ENCODE results near the gene LATS2. TPM values are rescaled to one million over a fixed set of nuclear protein-coding genes. Genes with fewer than 3 reads are reported as not detected.

Gene LATS2
- total RNA-seq, 2 experiments from 2014 or later: 1.6 TPM

- CTCF ChIA-PET: no interaction called here
- ATAC-seq: no peak
- no peak overlapping the region for H3K4me3 Mint-ChIP-seq
- H3K36me3 Mint-ChIP-seq (ENCODE audit: low read depth): no peaks in the 10 kb centered on the region
- no peaks in the 10 kb centered on the region for H3K4me1 Mint-ChIP-seq
- H3K27ac Mint-ChIP-seq: no peak overlapping the region
- intact Hi-C loops (cut with DNase I, micrococcal nuclease): no loop called here
- POLR2A ChIA-PET: no interaction called here
- H3K9me3 Mint-ChIP-seq (ENCODE audit: low read depth): no peaks in the 10 kb centered on the region
- no peak for DNase-seq
- H3K27me3 Mint-ChIP-seq: no peaks in the 10 kb centered on the region
These were observed 78.0 kb downstream of the LATS2 start for GRCh38 chr13:20983386-20983785.

- Mint-ChIP-seq H3K27me3 (no peaks in the 10 kb centered on the region), H3K4me3 (no peak overlapping the region), H3K4me1 (no peaks in the 10 kb centered on the region), H3K36me3 (ENCODE audit: low read depth) (no peaks in the 10 kb centered on the region), H3K9me3 (ENCODE audit: low read depth) (no peaks in the 10 kb centered on the region), H3K27ac (no peak overlapping the region)
- no peak for ATAC-seq
- intact Hi-C loops (cut with DNase I, micrococcal nuclease): no loop called here
- ChIA-PET POLR2A (no interaction called here), CTCF (no interaction called here)
- DNase-seq: no peak
These were observed 79.9 kb downstream of the LATS2 start for GRCh38 chr13:20981370-20982095.

GRCh38 chr13:20980899-20981298 is 80.5 kb downstream of the LATS2 start:
- intact Hi-C loops (cut with DNase I, micrococcal nuclease): no loop called here
- Mint-ChIP-seq H3K4me3 (no peak overlapping the region), H3K36me3 (ENCODE audit: low read depth) (peaks cover 2% of the 10 kb centered on the region), H3K27me3 (no peaks in the 10 kb centered on the region), H3K9me3 (ENCODE audit: low read depth) (no peaks in the 10 kb centered on the region), H3K4me1 (no peaks in the 10 kb centered on the region), H3K27ac (no peak overlapping the region)
- ChIA-PET CTCF (no interaction called here), POLR2A (no interaction called here)
- ATAC-seq (no peak), DNase-seq (no peak)

- Mint-ChIP-seq H3K27me3 (no peaks in the 10 kb centered on the region), H3K27ac (no peak overlapping the region), H3K9me3 (ENCODE audit: low read depth) (no peaks in the 10 kb centered on the region), H3K4me3 (no peak overlapping the region), H3K36me3 (ENCODE audit: low read depth) (peaks cover 2% of the 10 kb centered on the region), H3K4me1 (no peaks in the 10 kb centered on the region)
- CTCF ChIA-PET: no interaction called here
- POLR2A ChIA-PET: no interaction called here
- ATAC-seq (no peak), DNase-seq (no peak)
- intact Hi-C loops (cut with DNase I, micrococcal nuclease): no loop called here
These were observed 81.0 kb downstream of the LATS2 start for GRCh38 chr13:20980430-20980829.

- DNase-seq: no peak
- ChIA-PET CTCF (interaction anchor here (1.1 to 1.3 kb wide), 2 partner anchors 25 to 34 kb away, joined by 3 read pairs; no protein-coding TSS in a partner anchor), POLR2A (no interaction called here)
- H3K27ac Mint-ChIP-seq: no peak overlapping the region
- no peak for ATAC-seq
- H3K4me3 Mint-ChIP-seq: no peak overlapping the region
- H3K27me3 Mint-ChIP-seq: peaks cover 2% of the 10 kb centered on the region
- H3K9me3 Mint-ChIP-seq (ENCODE audit: low read depth): no peaks in the 10 kb centered on the region
- no peaks in the 10 kb centered on the region for H3K4me1 Mint-ChIP-seq
- intact Hi-C loops (cut with DNase I, micrococcal nuclease): no loop called here
- peaks cover 4% of the 10 kb centered on the region for H3K36me3 Mint-ChIP-seq (ENCODE audit: low read depth)
These were observed 84.0 kb downstream of the LATS2 start for GRCh38 chr13:20977394-20977793.

GRCh38 chr13:20974981-20975585 is 86.3 kb downstream of the LATS2 start:
- POLR2A ChIA-PET: no interaction called here
- ATAC-seq (no peak), DNase-seq (no peak)
- Mint-ChIP-seq H3K36me3 (ENCODE audit: low read depth) (peaks cover 4% of the 10 kb centered on the region), H3K27me3 (peaks cover 2% of the 10 kb centered on the region), H3K4me1 (no peaks in the 10 kb centered on the region), H3K27ac (no peak overlapping the region), H3K9me3 (ENCODE audit: low read depth) (no peaks in the 10 kb centered on the region), H3K4me3 (no peak overlapping the region)
- intact Hi-C loops (cut with DNase I, micrococcal nuclease): no loop called here
- CTCF ChIA-PET: interaction anchor here (0.5 kb wide), 1 partner anchor 32 kb away, joined by 3 read pairs; no protein-coding TSS in a partner anchor

GRCh38 chr13:20973886-20974425 is 87.4 kb downstream of the LATS2 start:
- no peak for ATAC-seq
- CTCF ChIA-PET: no interaction called here
- H3K4me1 Mint-ChIP-seq: peaks cover 3% of the 10 kb centered on the region
- intact Hi-C loops (cut with DNase I, micrococcal nuclease): loop anchor here in 1 of 2 experiments (1.0 kb wide), 1 partner anchor 10 kb away; no protein-coding TSS in a partner anchor
- peaks cover 4% of the 10 kb centered on the region for H3K36me3 Mint-ChIP-seq (ENCODE audit: low read depth)
- H3K27ac Mint-ChIP-seq: no peak overlapping the region
- no peak overlapping the region for H3K4me3 Mint-ChIP-seq
- no peaks in the 10 kb centered on the region for H3K9me3 Mint-ChIP-seq (ENCODE audit: low read depth)
- DNase-seq: no peak
- POLR2A ChIA-PET: no interaction called here
- peaks cover 2% of the 10 kb centered on the region for H3K27me3 Mint-ChIP-seq

- H3K27me3 Mint-ChIP-seq: peaks cover 2% of the 10 kb centered on the region
- peaks cover 4% of the 10 kb centered on the region for H3K36me3 Mint-ChIP-seq (ENCODE audit: low read depth)
- no peak overlapping the region for H3K27ac Mint-ChIP-seq
- ChIA-PET CTCF (no interaction called here), POLR2A (no interaction called here)
- intact Hi-C loops (cut with DNase I, micrococcal nuclease): loop anchor here in 1 of 2 experiments (1.0 kb wide), 1 partner anchor 8 kb away; no protein-coding TSS in a partner anchor
- H3K9me3 Mint-ChIP-seq (ENCODE audit: low read depth): no peaks in the 10 kb centered on the region
- no peak for ATAC-seq
- H3K4me3 Mint-ChIP-seq: no peak overlapping the region
- DNase-seq: no peak
- peaks cover 10% of the 10 kb centered on the region for H3K4me1 Mint-ChIP-seq
These were observed 88.7 kb downstream of the LATS2 start for GRCh38 chr13:20972731-20973130.

- DNase-seq (no peak), ATAC-seq (peak; percentile 92)
- no peak overlapping the region for H3K27ac Mint-ChIP-seq
- ChIA-PET POLR2A (no interaction called here), CTCF (no interaction called here)
- H3K27me3 Mint-ChIP-seq: peaks cover 4% of the 10 kb centered on the region
- intact Hi-C loops (cut with DNase I, micrococcal nuclease): loop anchor here in 1 of 2 experiments (1.0 kb wide), 1 partner anchor 48 kb away; no protein-coding TSS in a partner anchor
- H3K36me3 Mint-ChIP-seq (ENCODE audit: low read depth): no peaks in the 10 kb centered on the region
- H3K9me3 Mint-ChIP-seq (ENCODE audit: low read depth): no peaks in the 10 kb centered on the region
- H3K4me3 Mint-ChIP-seq: no peak overlapping the region
- peaks cover 10% of the 10 kb centered on the region for H3K4me1 Mint-ChIP-seq
These were observed 92.2 kb downstream of the LATS2 start for GRCh38 chr13:20969182-20969581.

- ChIA-PET CTCF (interaction anchor here (0.6 to 0.8 kb wide), 2 partner anchors 98 to 122 kb away, joined by 3 read pairs; no protein-coding TSS in a partner anchor), POLR2A (no interaction called here)
- no peak overlapping the region for H3K27ac Mint-ChIP-seq
- no peaks in the 10 kb centered on the region for H3K9me3 Mint-ChIP-seq (ENCODE audit: low read depth)
- H3K27me3 Mint-ChIP-seq: peaks cover 5% of the 10 kb centered on the region
- ATAC-seq: peak; percentile 40
- peaks cover 10% of the 10 kb centered on the region for H3K4me1 Mint-ChIP-seq
- no peak for DNase-seq
- H3K4me3 Mint-ChIP-seq: no peak overlapping the region
- intact Hi-C loops (cut with DNase I, micrococcal nuclease): loop anchor here in 1 of 2 experiments (1.0 kb wide), 1 partner anchor 49 kb away; no protein-coding TSS in a partner anchor
- no peaks in the 10 kb centered on the region for H3K36me3 Mint-ChIP-seq (ENCODE audit: low read depth)
These were observed 92.6 kb downstream of the LATS2 start for GRCh38 chr13:20968745-20969144.

GRCh38 chr13:20967340-20967739 is 94.0 kb downstream of the LATS2 start:
- H3K9me3 Mint-ChIP-seq (ENCODE audit: low read depth): no peaks in the 10 kb centered on the region
- DNase-seq: no peak

GRCh38 chr13:20964904-20965303 is 96.5 kb downstream of the LATS2 start:
- no peak overlapping the region for H3K4me3 Mint-ChIP-seq
- no peak for ATAC-seq
- DNase-seq: no peak
- ChIA-PET CTCF (interaction anchor here (0.8 kb wide), 1 partner anchor 287 kb away, joined by 4 read pairs; no protein-coding TSS in a partner anchor), POLR2A (no interaction called here)
- intact Hi-C loops (cut with DNase I, micrococcal nuclease): loop anchor here in 1 of 2 experiments (1.0 kb wide), 1 partner anchor 8 kb away; no protein-coding TSS in a partner anchor
- no peak overlapping the region for H3K27ac Mint-ChIP-seq
- no peaks in the 10 kb centered on the region for H3K36me3 Mint-ChIP-seq (ENCODE audit: low read depth)
- H3K27me3 Mint-ChIP-seq: peaks cover 7% of the 10 kb centered on the region
- H3K9me3 Mint-ChIP-seq (ENCODE audit: low read depth): no peaks in the 10 kb centered on the region
- H3K4me1 Mint-ChIP-seq: peaks cover 13% of the 10 kb centered on the region

More at GRCh38 chr13:20967340-20967739, 94.0 kb downstream of the LATS2 start:
- Mint-ChIP-seq H3K27me3 (peaks cover 5% of the 10 kb centered on the region), H3K27ac (no peak overlapping the region), H3K4me1 (peaks cover 10% of the 10 kb centered on the region), H3K36me3 (ENCODE audit: low read depth) (no peaks in the 10 kb centered on the region), H3K4me3 (no peak overlapping the region)
- ChIA-PET POLR2A (no interaction called here), CTCF (no interaction called here)
- ATAC-seq: no peak
- intact Hi-C loops (cut with DNase I, micrococcal nuclease): no loop called here

All from activated CD4-positive, alpha-beta T cell treated with anti-CD3 and anti-CD28 coated beads for 36 hours (primary cell).